AG08396 (cell line): Measurements from ENCODE around the gene SERPINB10.

Experiments used
- DNase-seq: peaks from one replicate; pipeline ENCODE4 v3.0.0; 2012; ENCODE audit warnings: low spot score, mixed read lengths

SERPINB10 gene

GRCh38 chr18:63949068-63949737 is 41.4 kb downstream of the SERPINB10 start, which contains the start of gene HMSD:
TSS of gene HMSD (plus strand) at chr18:63949301. CDS start at chr18:63953456, 4,155 bp downstream.
- peak; percentile 38 for DNase-seq

GRCh38 chr18:63951302-63951705 is 43.5 kb downstream of the SERPINB10 start:
- DNase-seq, result peak; percentile 33

GRCh38 chr18:63953811-63954210 is 46.1 kb downstream of the SERPINB10 start:
- no peak for DNase-seq

- DNase-seq, result no peak
Measured at GRCh38 chr18:63956755-63957154, 49.0 kb downstream of the SERPINB10 start.

GRCh38 chr18:63960891-63961290 is 53.1 kb downstream of the SERPINB10 start:
- no peak for DNase-seq

GRCh38 chr18:63961435-63961980 is 53.8 kb downstream of the SERPINB10 start:
- DNase-seq, result no peak

- no peak for DNase-seq
Measured at GRCh38 chr18:63962137-63962536, 54.4 kb downstream of the SERPINB10 start.

GRCh38 chr18:63963615-63964256 is 56.0 kb downstream of the SERPINB10 start:
- DNase-seq, result peak; percentile 41

GRCh38 chr18:63964908-63965307 is 57.1 kb downstream of the SERPINB10 start:
- no peak for DNase-seq

- DNase-seq, result no peak
Measured at GRCh38 chr18:63965716-63966330, 58.1 kb downstream of the SERPINB10 start.

- DNase-seq, result peak; percentile 92
Measured at GRCh38 chr18:63969942-63970808, 62.4 kb downstream of the SERPINB10 start, which contains the start of gene SERPINB8. TSS of gene SERPINB8 (plus strand) at chr18:63970081. CDS start at chr18:63978309, 8,228 bp downstream.

- DNase-seq, result peak; percentile 35
Measured at GRCh38 chr18:63970809-63971205, 63.0 kb downstream of the SERPINB10 start.

GRCh38 chr18:63971320-63972001 is 63.7 kb downstream of the SERPINB10 start:
- DNase-seq, result no peak

GRCh38 chr18:63972002-63972376 is 64.2 kb downstream of the SERPINB10 start:
- DNase-seq, result no peak

- DNase-seq, result no peak
Measured at GRCh38 chr18:63974991-63975390, 67.2 kb downstream of the SERPINB10 start.

GRCh38 chr18:63975628-63976027 is 67.9 kb downstream of the SERPINB10 start:
- no peak for DNase-seq

GRCh38 chr18:63977040-63977439 is 69.3 kb downstream of the SERPINB10 start:
- DNase-seq, result no peak

- peak; percentile 71 for DNase-seq
Measured at GRCh38 chr18:63979409-63979920, 71.7 kb downstream of the SERPINB10 start.

- DNase-seq, result no peak
Measured at GRCh38 chr18:63980027-63980426, 72.3 kb downstream of the SERPINB10 start.

- no peak for DNase-seq
Measured at GRCh38 chr18:63980896-63981460, 73.2 kb downstream of the SERPINB10 start.

GRCh38 chr18:63981719-63982118 is 74.0 kb downstream of the SERPINB10 start:
- no peak for DNase-seq
